Thyroid gland (tissue), 4 donors: ENCODE measurements around the gene NPRL2. TPM values are rescaled to one million over a fixed set of nuclear protein-coding genes. Genes with fewer than 3 reads are reported as not detected.

ENCODE experiments used
- DNase-seq, 2 donors: peaks; one replicate each; pipeline ENCODE4 v3.0.0-alpha.2; 2019
- H3K27ac ChIP-seq, 3 donors: fragments of 200-600 bp; sonication (generic); 1 replicate in 2 of 3; 2 replicates in 1 of 3; pipeline ENCODE4 v1.5.1; 2016 to 2019; ENCODE audit warnings: mild to moderate bottlenecking in 1 of 3, moderate library complexity in 1 of 3
- H3K27me3 ChIP-seq: fragments of 200-600 bp; sonication (generic); one replicate; pipeline ENCODE4 v1.5.1; 2019
- H3K36me3 ChIP-seq, 2 donors: fragments of 200-600 bp; sonication (generic); one replicate each; pipeline ENCODE4 v1.5.1; 2016 to 2019
- H3K4me1 ChIP-seq, 2 donors: fragments of 200-600 bp; sonication (generic); one replicate each; pipeline ENCODE4 v1.5.1; 2017 to 2019
- H3K4me3 ChIP-seq, 3 donors: fragments of 200-600 bp; sonication (generic); replicated peaks in 1 of 3; 1 replicate in 2 of 3; 2 replicates in 1 of 3; pipeline ENCODE4 v1.5.1; 2016; ENCODE audit warnings: mild to moderate bottlenecking in 1 of 3
- H3K9me3 ChIP-seq: fragments of 200-600 bp; sonication (generic); one replicate; pipeline ENCODE4 v1.5.1; 2017
- CTCF ChIP-seq, 6 experiments: fragments of 200-600 bp in 3 of 6; fragments of 450-650 bp in 3 of 6; sonication (generic) in 3 of 6; IDR thresholded peaks; one replicate each; pipeline ENCODE4 v1.5.1; 2016 to 2019; ENCODE audit warnings: antibody characterized with exemption in 6 of 6, mild to moderate bottlenecking in 2 of 6, inconsistent platforms in 1 of 6, moderate library complexity in 1 of 6
- POLR2A ChIP-seq, 2 donors: fragments of 450-650 bp; IDR thresholded peaks; one replicate each; pipeline ENCODE4 v1.6.1; 2017; ENCODE audit warnings: antibody characterized with exemption in 2 of 2, mild to moderate bottlenecking in 2 of 2, moderate library complexity in 1 of 2
- WGBS, 2 donors: methylation state at CpG; one replicate each; pipeline ENCODE4 v1.1.5; 2017; 5-methylcytosine and 5-hydroxymethylcytosine counted together
- intact Hi-C: fragments of 100-400 bp; cut with DNase I; formaldehyde crosslinking; loops from one replicate; pipeline ENCODE4 v1.15.1; 2023
- total RNA-seq, 4 donors: library from RNA; depleted of rRNA; stranded (reverse); fragments of >200 nt; gene quantifications; one replicate each; pipeline ENCODE4 v1.2.3, GENCODE V29; 2016

The NPRL2 gene
- total RNA-seq, 4 donors from 2014 or later: 13.4 to 30.6 (median 24.7) TPM

- intact Hi-C loops: no loop called here
- TF ChIP-seq POLR2A (IDR thresholded peaks at IDR 0.05): no peak
- TF ChIP-seq CTCF (IDR thresholded peaks at IDR 0.05): no peak
- WGBS, 2 donors: 50 to 51% methylated on average over 12 of the region's 12 CpGs
These were observed 22.8 kb upstream of the NPRL2 start for GRCh38 chr3:50373146-50374051.

GRCh38 chr3:50372349-50372748 is 21.8 kb upstream of the NPRL2 start:
- intact Hi-C loops: no loop called here
- Histone ChIP-seq H3K27ac (no peak overlapping the region), H3K4me1 (no peaks in the 10 kb centered on the region), H3K9me3 (no peaks in the 10 kb centered on the region), H3K4me3 (no peak overlapping the region), H3K27me3 (no peaks in the 10 kb centered on the region), H3K36me3 (no peaks in the 10 kb centered on the region)
- TF ChIP-seq CTCF (IDR thresholded peaks at IDR 0.05): no peak
- no peak for TF ChIP-seq POLR2A (IDR thresholded peaks at IDR 0.05)
- 67 to 78% methylated on average over 8 of the region's 8 CpGs for WGBS, 2 donors
- DNase-seq: no peak

More at GRCh38 chr3:50373146-50374051, 22.8 kb upstream of the NPRL2 start:
- H3K36me3 ChIP-seq: no peaks in the 10 kb centered on the region
- DNase-seq: no peak
- H3K4me1 ChIP-seq: no peaks in the 10 kb centered on the region
- no peak overlapping the region for H3K4me3 ChIP-seq
- H3K9me3 ChIP-seq: no peaks in the 10 kb centered on the region
- no peaks in the 10 kb centered on the region for H3K27me3 ChIP-seq
- no peak overlapping the region for H3K27ac ChIP-seq

- H3K27ac ChIP-seq: no peak overlapping the region
- TF ChIP-seq POLR2A (IDR thresholded peaks at IDR 0.05): no peak
- no peak for TF ChIP-seq CTCF (IDR thresholded peaks at IDR 0.05)
- intact Hi-C loops: no loop called here
- no peaks in the 10 kb centered on the region for H3K27me3 ChIP-seq
- WGBS, 2 donors: 83 to 85% methylated on average over 3 of the region's 3 CpGs
- no peaks in the 10 kb centered on the region for H3K4me1 ChIP-seq
- no peak for DNase-seq
- no peaks in the 10 kb centered on the region for H3K36me3 ChIP-seq
- no peak overlapping the region for H3K4me3 ChIP-seq
- H3K9me3 ChIP-seq: no peaks in the 10 kb centered on the region
These were observed 20.6 kb upstream of the NPRL2 start for GRCh38 chr3:50371133-50371685.

GRCh38 chr3:50370594-50370993 is 20.0 kb upstream of the NPRL2 start:
- WGBS, 2 donors: 67% methylated on average over 14 of the region's 14 CpGs
- DNase-seq: no peak
- H3K4me1 ChIP-seq: peaks cover 3 to 4% of the 10 kb centered on the region in 2 donors
- H3K27me3 ChIP-seq: no peaks in the 10 kb centered on the region
- H3K9me3 ChIP-seq: no peaks in the 10 kb centered on the region
- intact Hi-C loops: no loop called here
- H3K27ac ChIP-seq: no peak overlapping the region
- TF ChIP-seq CTCF (IDR thresholded peaks at IDR 0.05) (no peak), POLR2A (IDR thresholded peaks at IDR 0.05) (no peak)
- H3K36me3 ChIP-seq: no peaks in the 10 kb centered on the region
- H3K4me3 ChIP-seq: no peak overlapping the region
